ENCODE results near the gene KCTD1.

KCTD1 gene

DNA sequence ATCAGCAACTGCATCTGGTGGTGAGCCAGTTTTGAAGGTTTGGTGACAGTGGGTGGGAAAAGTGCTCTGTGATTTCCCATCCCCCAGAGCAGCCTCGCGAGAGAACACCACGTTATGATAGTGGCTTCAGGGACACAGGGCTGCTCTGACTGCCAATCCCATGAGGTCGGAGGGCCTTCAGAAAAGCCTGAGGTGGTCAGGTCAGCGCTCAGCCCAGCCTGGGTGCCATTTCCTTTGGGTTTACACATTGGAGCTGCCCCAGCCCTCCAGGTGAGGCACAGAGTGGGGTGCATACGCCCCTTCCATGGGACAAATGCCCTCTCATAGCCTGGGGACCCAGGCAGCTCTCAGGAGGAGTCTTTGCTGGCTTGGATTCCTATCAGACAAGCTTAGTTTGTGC lies 126.8 kb downstream of the KCTD1 start:
- DNase-seq = no peak

DNA sequence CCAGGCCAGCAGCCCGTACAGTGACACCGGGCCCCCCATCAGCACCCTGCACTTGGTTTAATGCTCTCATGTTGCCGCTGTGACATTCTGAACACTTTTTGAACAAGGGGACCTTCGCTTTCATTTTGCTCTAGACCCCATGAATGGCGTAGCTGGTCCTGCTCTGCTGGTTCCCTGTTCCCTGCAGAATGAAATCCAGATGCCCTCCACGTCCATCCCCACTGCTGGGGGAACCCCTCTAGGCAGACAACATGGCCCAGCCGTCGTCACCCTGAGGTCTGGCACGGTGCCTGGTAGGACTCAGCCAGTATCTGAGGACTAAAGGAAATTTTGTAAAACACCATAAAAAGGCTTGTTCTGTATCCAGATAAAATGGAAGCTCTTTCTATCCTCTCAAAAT lies 128.6 kb downstream of the KCTD1 start:
- DNase-seq = no peak

DNA sequence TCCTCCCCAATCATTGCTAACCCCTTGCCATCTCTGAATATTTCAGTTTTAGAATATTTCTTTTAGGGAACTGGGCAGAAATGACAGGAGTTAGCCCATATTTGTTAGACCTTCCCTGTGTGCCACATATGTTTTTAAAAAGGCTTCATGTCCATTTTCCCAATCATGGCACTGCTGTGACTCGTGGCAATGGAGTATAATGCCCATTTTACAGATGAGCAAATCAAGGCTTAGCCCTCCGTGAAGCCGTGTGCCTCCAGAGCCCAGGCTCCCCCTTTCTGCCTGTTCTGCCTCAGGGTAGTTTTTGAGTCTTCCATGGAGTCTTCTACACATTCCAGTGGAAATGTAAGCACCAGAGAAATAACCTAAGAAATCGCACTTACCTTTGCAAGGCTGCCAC lies 130.1 kb downstream of the KCTD1 start:
- no peak for DNase-seq

DNA sequence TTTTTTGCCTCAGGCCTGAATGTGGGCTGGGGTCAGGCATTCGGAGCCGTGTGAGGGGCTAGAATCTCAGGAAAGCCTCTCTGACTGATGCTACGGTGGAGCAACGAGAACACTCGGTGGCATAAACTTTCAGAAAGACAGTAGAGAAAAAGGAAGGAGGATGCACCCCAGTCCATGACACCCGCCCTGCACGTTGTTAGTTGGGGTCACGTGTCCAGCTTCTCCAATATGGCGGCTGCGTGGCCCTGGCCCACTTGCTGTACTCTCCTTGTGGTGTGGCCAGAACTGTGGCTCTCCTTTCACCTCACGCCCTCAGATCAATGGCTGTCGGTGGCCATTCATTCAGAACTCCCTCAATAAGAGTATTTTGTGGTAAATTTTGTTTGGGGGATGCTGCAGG lies 131.2 kb downstream of the KCTD1 start:
- DNase-seq = no peak

DNA sequence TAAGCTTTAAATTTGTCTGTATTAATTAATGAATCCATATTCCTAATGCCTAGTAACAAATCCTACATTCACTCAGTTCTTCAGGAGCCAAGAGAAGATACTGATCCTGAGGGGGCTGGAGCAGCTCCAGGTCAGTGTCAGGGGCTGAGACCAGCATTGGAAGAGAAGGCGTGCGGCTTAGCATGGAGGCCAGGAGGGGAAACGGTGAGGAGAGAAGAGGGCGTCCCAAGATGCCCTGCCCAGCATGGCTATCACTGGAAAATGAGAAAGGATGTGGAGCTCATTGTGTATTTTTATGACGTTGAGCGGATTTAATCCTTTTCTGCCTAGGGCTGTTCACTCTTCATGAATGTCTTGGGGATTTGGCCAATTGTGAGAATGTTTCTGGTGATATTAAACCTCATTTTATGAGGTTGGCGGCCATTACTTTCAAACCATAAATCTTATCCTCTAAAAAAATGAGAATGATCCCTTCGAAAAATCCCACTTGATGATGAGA lies 131.7 kb downstream of the KCTD1 start:
- no peak for DNase-seq

DNA sequence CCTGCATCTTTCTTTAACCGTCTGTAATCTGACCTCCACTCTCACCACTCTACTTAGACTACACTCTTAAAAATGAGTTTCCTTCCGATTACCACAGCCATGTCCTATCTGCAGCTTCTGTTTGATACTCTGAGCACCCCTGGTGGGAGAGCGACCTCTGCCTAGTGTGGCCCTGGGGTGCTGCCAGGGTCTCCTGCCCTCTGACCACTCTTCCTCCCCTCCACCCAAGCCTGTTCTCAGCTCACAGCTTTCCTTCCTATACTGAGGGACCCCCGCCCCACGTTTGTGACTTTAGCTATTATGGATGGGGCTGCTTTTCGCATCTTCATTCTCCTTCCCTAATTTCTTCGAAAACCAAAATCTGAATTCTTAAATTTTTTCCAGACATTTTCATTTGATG lies 132.7 kb downstream of the KCTD1 start:
- DNase-seq = no peak

DNA sequence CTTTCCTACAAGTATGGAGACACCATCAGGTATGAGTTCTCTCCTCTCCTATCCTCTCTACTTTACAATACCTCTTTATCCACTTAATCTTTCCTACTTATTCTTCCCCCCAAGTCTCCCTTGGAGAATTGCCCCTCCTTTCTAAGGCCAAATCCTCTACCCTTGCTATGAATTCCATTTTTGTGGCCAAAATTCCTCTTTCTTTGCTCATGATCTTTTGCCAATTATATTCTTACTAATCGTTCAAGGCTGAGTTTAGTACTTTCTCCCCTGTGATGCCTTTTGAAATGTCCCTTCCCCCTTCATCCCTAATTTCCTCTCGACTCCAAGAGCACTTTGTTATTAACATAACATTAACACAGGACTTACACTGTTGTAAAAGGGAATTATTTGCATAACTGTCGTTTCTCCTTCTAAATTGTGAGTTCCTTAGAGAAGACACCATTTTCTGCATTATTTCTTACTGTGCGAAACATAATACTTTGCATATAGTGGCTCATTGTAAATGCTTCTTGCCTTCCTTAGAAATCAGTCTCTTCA lies 133.4 kb downstream of the KCTD1 start:
- DNase-seq = no peak

DNA sequence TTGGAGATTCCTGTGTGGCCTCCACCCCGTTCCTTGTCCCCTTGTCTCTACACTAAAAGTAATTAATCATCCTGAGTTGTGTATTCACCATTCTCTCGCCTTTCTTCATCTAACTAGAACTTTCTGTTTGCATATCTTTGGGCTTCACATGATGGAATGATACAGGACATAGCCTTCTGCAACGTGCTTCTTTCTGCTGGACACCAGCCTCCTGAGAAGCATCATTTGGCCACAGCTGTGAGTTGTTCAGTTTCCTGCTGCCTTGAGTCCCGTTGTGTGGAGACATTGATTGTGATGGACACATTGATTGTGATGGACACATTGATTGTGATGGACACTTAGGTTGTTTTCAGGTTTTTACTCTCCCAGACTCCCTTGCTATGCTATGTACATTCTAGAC lies 139.3 kb downstream of the KCTD1 start:
- no peak for DNase-seq

DNA sequence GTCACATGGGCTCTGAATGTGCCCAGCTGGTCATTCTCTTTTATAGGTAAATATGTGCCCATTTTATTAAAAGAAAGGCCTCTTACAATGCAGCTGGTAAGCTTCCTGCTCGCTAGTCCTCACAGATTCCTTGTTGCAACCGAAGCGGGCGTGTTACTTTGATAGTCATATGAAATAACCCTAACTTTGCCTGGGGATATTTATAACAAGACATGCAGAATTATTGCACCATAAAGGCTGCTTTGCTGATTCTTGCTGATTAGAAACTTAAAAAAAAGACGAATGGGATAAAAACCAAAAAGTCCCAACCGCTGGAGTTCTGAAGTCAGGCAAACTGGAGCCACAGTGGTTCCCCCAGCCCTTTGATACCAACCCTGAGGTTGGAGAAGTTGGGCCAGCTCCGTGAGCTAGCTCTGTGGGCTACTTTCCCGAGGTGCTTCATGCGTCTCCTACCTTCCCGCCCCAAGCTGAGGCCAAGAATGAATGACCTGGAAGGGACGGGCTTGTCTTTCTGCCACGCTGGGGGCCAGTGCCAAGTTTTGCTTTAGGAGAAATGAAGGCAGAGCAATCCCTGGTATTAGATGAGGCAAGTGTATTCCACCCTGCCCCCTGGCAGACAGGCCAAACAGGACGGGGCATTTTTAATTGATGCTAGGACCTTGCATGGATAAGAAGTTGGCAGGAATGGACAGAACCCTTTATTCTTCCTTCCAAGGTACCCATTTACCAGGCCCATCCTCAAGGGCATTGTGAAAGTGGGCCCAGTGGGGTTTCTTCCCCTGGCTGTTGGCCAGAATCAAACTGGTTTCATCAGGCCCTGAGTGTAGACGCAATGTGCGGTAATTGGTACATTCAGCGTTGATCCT lies 140.4 kb downstream of the KCTD1 start:
- DNase-seq = no peak

DNA sequence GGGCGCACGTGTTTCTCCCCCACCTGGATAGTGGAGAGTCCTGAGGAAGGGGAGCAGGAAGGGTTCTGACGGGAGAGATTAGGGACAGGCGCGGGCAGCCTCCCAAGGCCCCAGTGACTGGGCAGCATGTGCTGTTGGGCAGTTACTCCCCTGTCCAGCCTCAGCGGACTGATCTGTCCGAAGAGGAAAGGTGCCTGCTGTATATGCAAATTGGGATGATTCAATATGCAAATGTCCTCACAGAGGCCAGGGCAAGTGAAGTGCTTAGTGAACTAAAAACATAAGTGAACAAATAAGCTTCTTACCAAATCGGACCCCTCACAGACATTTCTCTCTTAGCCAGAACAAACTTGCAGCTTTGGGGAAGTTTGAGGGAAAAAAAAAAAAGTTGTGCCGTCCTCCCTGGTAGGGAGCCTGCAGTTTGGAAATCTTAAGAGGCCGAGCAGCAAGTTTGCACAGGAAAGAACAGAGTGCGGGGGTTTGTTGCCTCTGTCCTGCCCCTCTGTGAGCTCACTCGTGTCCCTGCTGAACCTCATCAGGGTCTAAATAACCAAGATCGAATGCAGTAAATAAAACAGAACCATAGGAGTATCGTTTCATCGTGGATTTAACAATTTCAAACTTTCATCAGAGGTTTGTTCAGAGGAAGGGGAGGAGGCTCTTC lies 141.4 kb downstream of the KCTD1 start:
- no peak for DNase-seq

DNA sequence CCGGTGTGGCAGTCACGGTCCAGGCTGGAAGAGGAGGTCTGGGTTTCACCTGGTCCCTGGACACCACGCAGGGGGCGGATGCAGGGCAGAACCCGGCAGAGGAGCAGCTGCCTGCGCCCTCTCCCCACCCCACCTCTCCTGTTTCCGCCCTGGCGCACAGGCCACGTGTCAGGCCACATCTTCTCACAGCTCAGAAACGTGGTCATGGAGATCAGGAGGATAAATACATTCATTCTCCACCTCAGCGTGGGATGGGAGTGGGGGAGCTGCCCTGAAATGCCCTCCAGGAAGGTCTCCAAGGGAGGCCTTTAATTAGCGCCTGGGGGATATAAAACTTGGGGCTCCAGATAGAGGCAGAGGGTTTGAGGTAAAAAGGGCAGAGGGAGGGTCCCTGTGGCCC lies 142.0 kb downstream of the KCTD1 start:
- no peak for DNase-seq

DNA sequence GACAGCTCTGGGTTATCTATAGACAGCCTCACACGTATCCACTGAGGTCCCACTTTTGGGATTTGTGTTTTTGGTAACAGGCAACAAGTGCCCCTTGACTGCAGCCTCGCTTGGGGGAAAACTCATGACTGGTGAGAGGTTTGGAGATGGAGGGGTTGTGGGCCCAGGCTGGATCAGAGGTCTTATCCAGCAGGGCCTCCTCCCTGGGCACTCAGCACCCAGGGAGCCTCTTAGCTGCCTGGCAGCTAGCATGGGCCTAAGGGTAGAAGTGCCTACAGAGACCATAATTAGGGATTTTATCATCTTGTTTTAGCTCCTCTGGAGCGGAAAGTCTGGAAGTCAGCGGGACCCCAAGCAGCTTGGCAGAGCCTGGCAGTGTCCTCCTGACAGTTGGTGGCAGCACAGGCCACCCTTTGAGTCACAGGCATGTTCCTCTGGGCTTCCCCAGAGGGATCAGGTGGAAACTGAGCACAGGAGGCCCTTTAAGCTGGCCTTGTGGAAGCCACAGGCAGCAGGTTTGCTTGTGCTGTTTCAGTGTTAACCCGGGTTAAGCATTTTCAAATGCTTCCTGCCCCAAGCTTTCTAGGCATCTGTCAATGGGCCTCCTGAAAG lies 143.1 kb downstream of the KCTD1 start:
- DNase-seq = no peak

Data from central memory CD4-positive, alpha-beta T cell (primary cell).